ENCODE data around the gene PRR36. TPM values are rescaled to one million over a fixed set of nuclear protein-coding genes. Genes with fewer than 3 reads are reported as not detected.

Gene PRR36
- polyA plus RNA-seq, 2 of the 4 experiments (the other 2 are of a cell fraction): 0.04 to 0.35 TPM

- ChIA-PET CTCF (interaction anchor here (1.7 kb wide), 1 partner anchor 10 kb away, joined by 7 read pairs; no protein-coding TSS in a partner anchor), POLR2A (interaction anchor here (0.7 kb wide), 1 partner anchor 10 kb away, joined by 3 read pairs; no protein-coding TSS in a partner anchor)
- DNase-seq (ENCODE audit: low read depth in 1 of 2, low spot score in 1 of 2) (no peak), FAIRE-seq (no peak), ATAC-seq (no peak)
- Histone ChIP-seq H3K27ac (no peak overlapping the region), H3K4me2 (no peak overlapping the region), H3K4me1 (peaks cover 8% of the 10 kb centered on the region), H3K4me3 (no peak overlapping the region), H3K9me3 (no peaks in the 10 kb centered on the region)
- TF ChIP-seq CHD4 (IDR thresholded peaks at IDR 0.05; ENCODE audit: borderline replicate concordance): no peak
- TF ChIP-seq EHF (CRISPR knock-in tag; IDR thresholded peaks at IDR 0.05): no peak
- no peak for TF ChIP-seq ESRRA (IDR thresholded peaks at IDR 0.05; ENCODE audit: borderline replicate concordance, low read length)
- TF ChIP-seq POLR2AphosphoS2 (conservative IDR thresholded peaks at IDR 0.05; ENCODE audit: low read length): no peak
- TF ChIP-seq RFX5 (IDR thresholded peaks at IDR 0.05): no peak
- TF ChIP-seq TFCP2L1 (CRISPR knock-in tag; IDR thresholded peaks at IDR 0.05): no peak
- TF ChIP-seq SMC3 (IDR thresholded peaks at IDR 0.05): no peak
- TF ChIP-seq HMGXB4 (CRISPR knock-in tag; IDR thresholded peaks at IDR 0.05; ENCODE audit: borderline replicate concordance): no peak
- no peak for TF ChIP-seq HEYL (CRISPR knock-in tag; IDR thresholded peaks at IDR 0.05)
- no peak for TF ChIP-seq HOXB5 (CRISPR knock-in tag; IDR thresholded peaks at IDR 0.05)
- no peak for TF ChIP-seq KDM1A (IDR thresholded peaks at IDR 0.05; ENCODE audit: low read depth)
- TF ChIP-seq MAZ (IDR thresholded peaks at IDR 0.05; ENCODE audit: borderline replicate concordance, low read depth, low read length): no peak
- no peak for TF ChIP-seq RCOR1 (IDR thresholded peaks at IDR 0.05; ENCODE audit: low read depth, low read length)
- no peak for TF ChIP-seq FOSB (CRISPR knock-in tag; IDR thresholded peaks at IDR 0.05)
- TF ChIP-seq ELK1 (IDR thresholded peaks at IDR 0.05; ENCODE audit: low read depth, low read length): no peak
- no peak for TF ChIP-seq JUNB (IDR thresholded peaks at IDR 0.05)
- TF ChIP-seq FOSL2 (IDR thresholded peaks at IDR 0.05): no peak
- TF ChIP-seq FOSL2 (CRISPR knock-in tag; IDR thresholded peaks at IDR 0.05): no peak
- WGBS (ENCODE audit: missing lambda C conversion rate): 94% methylated on average over 19 of the region's 19 CpGs
Measured at GRCh38 chr19:7907122-7907521, 32.9 kb upstream of the PRR36 start.

DNA sequence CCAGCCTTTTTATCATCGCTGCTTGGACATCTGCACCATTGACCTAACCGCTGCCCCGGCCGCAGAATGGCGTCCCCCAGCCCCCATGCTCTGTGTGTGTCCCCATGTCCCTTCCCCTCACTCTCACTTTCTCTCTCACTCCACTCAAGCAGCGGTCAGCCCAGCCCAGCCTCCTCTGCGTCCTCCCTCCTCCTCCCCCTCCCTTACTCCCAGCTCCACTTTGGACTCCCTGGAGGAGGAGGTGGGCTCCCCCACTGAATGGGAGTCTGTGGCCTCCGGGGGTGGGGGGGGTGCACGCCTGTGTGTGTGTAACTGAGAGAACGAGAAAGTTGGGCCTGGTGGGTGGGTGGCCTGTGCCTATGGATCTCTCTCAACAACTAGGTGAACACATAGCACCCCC, 31.7 kb upstream of the PRR36 start:
- no peak for ATAC-seq

DNA sequence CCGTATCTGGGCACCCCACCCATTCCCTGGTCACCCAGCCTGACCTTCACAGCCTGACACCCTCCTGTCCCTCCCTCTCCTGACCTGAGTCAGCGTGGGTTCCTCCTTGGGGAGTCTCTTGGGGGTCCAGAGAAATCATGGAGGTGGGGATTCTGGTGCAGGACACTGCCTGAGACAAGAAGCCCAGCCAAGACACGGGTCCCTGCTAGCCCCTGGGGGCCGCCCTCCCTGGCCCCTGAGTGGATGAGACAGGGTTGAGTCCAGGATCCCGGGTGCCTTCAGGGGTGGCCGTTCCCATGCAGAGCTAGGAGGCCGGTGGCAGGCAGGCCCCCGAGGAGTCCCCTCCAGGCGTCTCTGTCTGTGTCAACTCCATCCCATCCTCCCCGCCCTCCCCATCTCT, 31.1 kb upstream of the PRR36 start:
- H3K9me3 ChIP-seq: no peaks in the 10 kb centered on the region
- 72% methylated on average over 7 of the region's 10 CpGs for WGBS (ENCODE audit: missing lambda C conversion rate)
- H3K4me1 ChIP-seq: peaks cover 8% of the 10 kb centered on the region
- H3K4me3 ChIP-seq: no peak overlapping the region; the same call in 2 of the 3 replicates
- H3K4me2 ChIP-seq: peak overlapping the region; percentile 86
- DNase-seq (ENCODE audit: low read depth in 1 of 2, low spot score in 1 of 2) (no peak), FAIRE-seq (no peak), ATAC-seq (no peak)
- ChIA-PET POLR2A (no interaction called here), CTCF (no interaction called here)
- H3K27ac ChIP-seq: no peak overlapping the region
- no peak for TF ChIP-seq ESRRA (IDR thresholded peaks at IDR 0.05; ENCODE audit: borderline replicate concordance, low read length)
- no peak for TF ChIP-seq ZFP36 (IDR thresholded peaks at IDR 0.05; ENCODE audit: borderline replicate concordance, partially characterized antibody)
- no peak for TF ChIP-seq REST (IDR thresholded peaks at IDR 0.05)
- no peak for TF ChIP-seq ZNF302 (CRISPR knock-in tag; IDR thresholded peaks at IDR 0.05)
- no peak for TF ChIP-seq RAD21 (conservative IDR thresholded peaks at IDR 0.05 in 1 of 2, IDR thresholded peaks at IDR 0.05 in 1 of 2)

More for the DNA sequence above, 31.7 kb upstream of the PRR36 start:
- Histone ChIP-seq H3K27ac (no peak overlapping the region), H3K9me3 (no peaks in the 10 kb centered on the region), H3K4me1 (peaks cover 8% of the 10 kb centered on the region), H3K4me2 (no peak overlapping the region), H3K4me3 (no peak overlapping the region)
- DNase-seq (ENCODE audit: low read depth in 1 of 2, low spot score in 1 of 2) (no peak), FAIRE-seq (no peak)
- TF ChIP-seq, protein P1, sequence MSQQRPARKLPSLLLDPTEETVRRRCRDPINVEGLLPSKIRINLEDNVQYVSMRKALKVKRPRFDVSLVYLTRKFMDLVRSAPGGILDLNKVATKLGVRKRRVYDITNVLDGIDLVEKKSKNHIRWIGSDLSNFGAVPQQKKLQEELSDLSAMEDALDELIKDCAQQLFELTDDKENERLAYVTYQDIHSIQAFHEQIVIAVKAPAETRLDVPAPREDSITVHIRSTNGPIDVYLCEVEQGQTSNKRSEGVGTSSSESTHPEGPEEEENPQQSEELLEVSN (IDR thresholded peaks at IDR 0.05; ENCODE audit: borderline replicate concordance, low read depth): no peak
- TF ChIP-seq BHLHE40 (IDR thresholded peaks at IDR 0.05; ENCODE audit: low read depth, low read length) (no peak), NFE2L2 (conservative IDR thresholded peaks at IDR 0.05; ENCODE audit: low read length) (no peak), ZSCAN20 (CRISPR knock-in tag; IDR thresholded peaks at IDR 0.05) (no peak), MYC (IDR thresholded peaks at IDR 0.05; ENCODE audit: borderline replicate concordance, low read length) (no peak), KDM1A (IDR thresholded peaks at IDR 0.05; ENCODE audit: low read depth) (no peak)
- WGBS (ENCODE audit: missing lambda C conversion rate): 88% methylated on average over 5 of the region's 10 CpGs
- CTCF ChIA-PET: interaction anchor here (1.7 kb wide), 1 partner anchor 11 kb away, joined by 7 read pairs; no protein-coding TSS in a partner anchor
- POLR2A ChIA-PET: no interaction called here
